GM23338 (cell line): ENCODE measurements around the gene FMN1. TPM values are rescaled to one million over a fixed set of nuclear protein-coding genes. Genes with fewer than 3 reads are reported as not detected.

Source experiments
- ATAC-seq: fragments of 200-7000 bp; cut with Tn5 transposase; 3 replicates; pipeline ENCODE4 v1.9.1; 2020
- DNase-seq: peaks from one replicate; pipeline ENCODE4 v3.0.0-alpha.2; 2015; ENCODE audit warnings: low spot score
- H2AFZ ChIP-seq: fragments of 200-600 bp; sonication (generic); 2 replicates; pipeline ENCODE4 v1.8.0; 2016; ENCODE audit warnings: antibody characterized with exemption, mild to moderate bottlenecking, moderate library complexity
- H3F3A ChIP-seq: fragments of 200-600 bp; sonication (generic); replicated peaks from 2 replicates; pipeline ENCODE4 v1.8.0; 2017; ENCODE audit warnings: antibody characterized with exemption, mixed run types, low read depth
- H3K27ac ChIP-seq: fragments of 200-600 bp; sonication (generic); 2 replicates; pipeline ENCODE4 v1.6.1; 2016; ENCODE audit warnings: low read depth
- H3K27me3 ChIP-seq: fragments of 200-600 bp; sonication (generic); 2 replicates; pipeline ENCODE4 v1.8.0; 2016; ENCODE audit warnings: mild to moderate bottlenecking, mixed run types, moderate library complexity; ENCODE audit not compliant: insufficient read depth
- H3K36me3 ChIP-seq: fragments of 200-600 bp; sonication (generic); 2 replicates; pipeline ENCODE4 v1.8.0; 2016; ENCODE audit warnings: mild to moderate bottlenecking; ENCODE audit not compliant: insufficient read depth
- H3K4me1 ChIP-seq: fragments of 200-600 bp; sonication (generic); 2 replicates; pipeline ENCODE4 v1.8.0; 2016; ENCODE audit warnings: mild to moderate bottlenecking, moderate library complexity; ENCODE audit not compliant: insufficient read depth
- H3K4me2 ChIP-seq: fragments of 200-600 bp; sonication (generic); 2 replicates; pipeline ENCODE4 v1.7.1; 2017; ENCODE audit warnings: mixed run types
- H3K4me3 ChIP-seq: fragments of 200-600 bp; sonication (generic); 2 replicates; pipeline ENCODE4 v1.6.1; 2016; ENCODE audit warnings: mixed run types
- H3K79me2 ChIP-seq: fragments of 200-600 bp; sonication (generic); replicated peaks from 2 replicates; pipeline ENCODE4 v1.8.0; 2017; ENCODE audit warnings: mild to moderate bottlenecking; ENCODE audit not compliant: insufficient read depth
- H3K9me2 ChIP-seq: fragments of 200-600 bp; sonication (generic); 2 replicates; pipeline ENCODE4 v1.8.0; 2017; ENCODE audit not compliant: insufficient read depth
- H4K20me1 ChIP-seq: fragments of 200-600 bp; sonication (generic); replicated peaks from 2 replicates; pipeline ENCODE4 v1.8.0; 2017; ENCODE audit warnings: mild to moderate bottlenecking; ENCODE audit not compliant: insufficient read depth
- H3K27ac Mint-ChIP-seq: 2 replicates; pipeline ENCODE4 v1.8.0; 2020; ENCODE audit warnings: inconsistent platforms, mild to moderate bottlenecking, moderate library complexity, mixed read lengths
- H3K27me3 Mint-ChIP-seq: 3 replicates; pipeline ENCODE4 v1.8.0; 2022; ENCODE audit warnings: low read depth, mild to moderate bottlenecking, moderate library complexity, mixed read lengths, inconsistent platforms; ENCODE audit not compliant: insufficient read depth, poor library complexity
- H3K36me3 Mint-ChIP-seq: 3 replicates; pipeline ENCODE4 v1.8.0; 2021; ENCODE audit warnings: low read depth, mild to moderate bottlenecking, inconsistent platforms, moderate library complexity, mixed read lengths
- H3K4me1 Mint-ChIP-seq: 3 replicates; pipeline ENCODE4 v1.8.0; 2020; ENCODE audit warnings: mild to moderate bottlenecking, inconsistent platforms, mixed read lengths
- H3K4me3 Mint-ChIP-seq: 3 replicates; pipeline ENCODE4 v1.8.0; 2021; ENCODE audit warnings: moderate library complexity, mild to moderate bottlenecking, inconsistent platforms, mixed read lengths
- H3K9me3 Mint-ChIP-seq: 3 replicates; pipeline ENCODE4 v1.8.0; 2020; ENCODE audit warnings: moderate library complexity, mild to moderate bottlenecking, inconsistent platforms, mixed read lengths
- CREB1 ChIP-seq: fragments of 250-450 bp; sonication (Bioruptor Pico); IDR thresholded peaks from 2 replicates; pipeline ENCODE4 v1.5.0; 2020; ENCODE audit warnings: low read depth, mild to moderate bottlenecking, moderate library complexity
- ETS1 ChIP-seq: IDR thresholded peaks from 2 replicates; pipeline ENCODE4 v1.6.1; 2016; ENCODE audit warnings: antibody characterized with exemption
- EZH2 ChIP-seq: fragments of 200-600 bp; sonication (generic); IDR thresholded peaks from one replicate; pipeline ENCODE4 v1.8.0; 2017; ENCODE audit warnings: antibody characterized with exemption, mild to moderate bottlenecking, low read depth; ENCODE audit not compliant: unreplicated experiment
- EZH2phosphoT487 ChIP-seq: fragments of 200-600 bp; sonication (generic); IDR thresholded peaks from one replicate; pipeline ENCODE4 v1.8.1; 2018; ENCODE audit warnings: antibody characterized with exemption; ENCODE audit not compliant: unreplicated experiment
- JUNB ChIP-seq: IDR thresholded peaks from one replicate; pipeline ENCODE4 v1.6.1; 2016; ENCODE audit warnings: antibody characterized with exemption; ENCODE audit not compliant: unreplicated experiment
- NANOG ChIP-seq: IDR thresholded peaks from 2 replicates; pipeline ENCODE4 v1.6.1; 2016; ENCODE audit warnings: antibody characterized with exemption, borderline replicate concordance
- POLR2AphosphoS5 ChIP-seq: IDR thresholded peaks from 2 replicates; pipeline ENCODE4 v1.6.1; 2016; ENCODE audit warnings: antibody characterized with exemption, low read depth
- REST ChIP-seq: IDR thresholded peaks from one replicate; pipeline ENCODE4 v1.6.1; 2018; ENCODE audit warnings: antibody characterized with exemption; ENCODE audit not compliant: unreplicated experiment
- STAT1 ChIP-seq: IDR thresholded peaks from one replicate; pipeline ENCODE4 v1.6.1; 2016; ENCODE audit warnings: antibody characterized with exemption; ENCODE audit not compliant: unreplicated experiment
- ZNF114 ChIP-seq: fragments of 250-450 bp; sonication (Bioruptor Pico); IDR thresholded peaks from 2 replicates; pipeline ENCODE4 v1.5.0; 2020; ENCODE audit warnings: mild to moderate bottlenecking, moderate library complexity
- ZNF331 ChIP-seq: fragments of 250-450 bp; sonication (Bioruptor Pico); IDR thresholded peaks from 2 replicates; pipeline ENCODE4 v1.5.0; 2020; ENCODE audit warnings: low read depth, mild to moderate bottlenecking, moderate library complexity
- polyA plus RNA-seq: library from polyadenylated mRNA; unstranded; fragments of >200 nt; fragmentation: Nextera tagmentation; extraction: Ambion mirVana; gene quantifications from 2 replicates; pipeline ENCODE4 v1.2.1, GENCODE V29; 2016
- total RNA-seq: library from RNA; depleted of rRNA; stranded (reverse); fragments of >200 nt; shearing (Covaris generic); gene quantifications from 2 replicates; pipeline ENCODE4 v1.2.3, GENCODE V29; 2014
- TF ChIP-seq, protein P1 (sequence below), 2 experiments: fragments of 200-600 bp in 1 of 2; sonication (generic) in 1 of 2; conservative IDR thresholded peaks; 2 replicates each; pipeline versions ENCODE4 v1.5.1 to v1.6.1; 2016 to 2017; ENCODE audit warnings: antibody characterized with exemption in 2 of 2, low read depth in 2 of 2, mild to moderate bottlenecking in 2 of 2, moderate library complexity in 1 of 2

Gene FMN1
- total and polyA plus RNA-seq, 2 experiments from 2014 or later, result 1.2 to 1.6 TPM

DNA sequence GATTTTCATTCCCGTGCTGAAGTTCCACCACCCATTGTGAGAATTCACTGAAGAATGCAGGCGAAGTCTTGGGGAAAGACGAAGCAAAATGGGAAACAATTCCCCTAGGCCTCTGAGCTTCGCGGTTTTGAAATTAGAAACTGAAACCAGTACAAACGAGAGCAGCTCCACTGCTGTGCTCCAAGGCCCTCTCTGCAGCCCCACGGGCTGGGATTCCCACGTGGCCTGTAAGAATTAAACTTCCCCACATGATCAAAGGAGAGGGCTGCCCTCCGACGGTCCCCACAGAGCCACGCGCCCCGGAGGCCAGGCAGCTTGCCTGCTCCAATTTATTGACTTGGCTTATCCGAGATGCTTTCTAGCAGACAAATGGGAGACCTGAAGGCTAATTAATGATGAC is 332.8 kb downstream of the FMN1 start:
- Histone ChIP-seq H3F3A (no peaks in the 10 kb centered on the region), H4K20me1 (no peaks in the 10 kb centered on the region), H3K27me3 (no peaks in the 10 kb centered on the region), H3K27ac (no peak overlapping the region), H3K4me2 (peak overlapping the region; percentile 33; the same call in 1 of the 2 replicates), H3K79me2 (no peaks in the 10 kb centered on the region), H2AFZ (peak overlapping the region; percentile 70; the same call in 1 of the 2 replicates), H3K4me1 (no peaks in the 10 kb centered on the region), H3K4me3 (no peak overlapping the region), H3K36me3 (no peaks in the 10 kb centered on the region), H3K9me2 (peaks cover 3% of the 10 kb centered on the region; the same call in 1 of the 2 replicates)
- Mint-ChIP-seq H3K36me3 (no peaks in the 10 kb centered on the region), H3K27ac (0 out of 2 replicates have a peak overlapping the region, but pooled peaks have one; percentile 26), H3K9me3 (no peaks in the 10 kb centered on the region), H3K4me3 (no peak overlapping the region), H3K27me3 (peaks cover 1% of the 10 kb centered on the region), H3K4me1 (peaks cover 15% of the 10 kb centered on the region)
- DNase-seq (peak; percentile 50), ATAC-seq (peak; percentile 88)
- TF ChIP-seq JUNB (no peak), STAT1 (no peak), REST (no peak), EZH2phosphoT487 (no peak), ZNF114 (CRISPR knock-in tag) (no peak), POLR2AphosphoS5 (no peak)
- TF ChIP-seq, protein P1, sequence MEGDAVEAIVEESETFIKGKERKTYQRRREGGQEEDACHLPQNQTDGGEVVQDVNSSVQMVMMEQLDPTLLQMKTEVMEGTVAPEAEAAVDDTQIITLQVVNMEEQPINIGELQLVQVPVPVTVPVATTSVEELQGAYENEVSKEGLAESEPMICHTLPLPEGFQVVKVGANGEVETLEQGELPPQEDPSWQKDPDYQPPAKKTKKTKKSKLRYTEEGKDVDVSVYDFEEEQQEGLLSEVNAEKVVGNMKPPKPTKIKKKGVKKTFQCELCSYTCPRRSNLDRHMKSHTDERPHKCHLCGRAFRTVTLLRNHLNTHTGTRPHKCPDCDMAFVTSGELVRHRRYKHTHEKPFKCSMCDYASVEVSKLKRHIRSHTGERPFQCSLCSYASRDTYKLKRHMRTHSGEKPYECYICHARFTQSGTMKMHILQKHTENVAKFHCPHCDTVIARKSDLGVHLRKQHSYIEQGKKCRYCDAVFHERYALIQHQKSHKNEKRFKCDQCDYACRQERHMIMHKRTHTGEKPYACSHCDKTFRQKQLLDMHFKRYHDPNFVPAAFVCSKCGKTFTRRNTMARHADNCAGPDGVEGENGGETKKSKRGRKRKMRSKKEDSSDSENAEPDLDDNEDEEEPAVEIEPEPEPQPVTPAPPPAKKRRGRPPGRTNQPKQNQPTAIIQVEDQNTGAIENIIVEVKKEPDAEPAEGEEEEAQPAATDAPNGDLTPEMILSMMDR (conservative IDR thresholded peaks at IDR 0.05; ENCODE audit: low read depth in 2 of 2), result peak in 1 of 2 experiments; percentile 18; a peak in 1 of 4 replicates

- Histone ChIP-seq H3K79me2 (no peaks in the 10 kb centered on the region), H3K27me3 (no peaks in the 10 kb centered on the region), H3K36me3 (no peaks in the 10 kb centered on the region), H2AFZ (no peak overlapping the region), H3K4me1 (no peaks in the 10 kb centered on the region), H3K4me3 (no peak overlapping the region), H3K27ac (no peak overlapping the region), H3K4me2 (no peak overlapping the region), H3K9me2 (peaks cover 3% of the 10 kb centered on the region), H3F3A (no peaks in the 10 kb centered on the region), H4K20me1 (no peaks in the 10 kb centered on the region)
- ATAC-seq (no peak; the same call in 1 of the 3 replicates), DNase-seq (no peak)
- H3K4me1 Mint-ChIP-seq, result peaks cover 11% of the 10 kb centered on the region; the same call in 2 of the 3 replicates
- no peaks in the 10 kb centered on the region for H3K9me3 Mint-ChIP-seq
- H3K4me3 Mint-ChIP-seq, result no peak overlapping the region
- H3K36me3 Mint-ChIP-seq, result no peaks in the 10 kb centered on the region
- peaks cover 1% of the 10 kb centered on the region for H3K27me3 Mint-ChIP-seq
- no peak overlapping the region for H3K27ac Mint-ChIP-seq
- no peak for TF ChIP-seq ZNF114 (CRISPR knock-in tag)
- no peak for TF ChIP-seq JUNB
- no peak for TF ChIP-seq NANOG
- no peak for TF ChIP-seq ETS1
- TF ChIP-seq CREB1, result no peak
- TF ChIP-seq POLR2AphosphoS5, result no peak
- no peak for TF ChIP-seq EZH2
- no peak for TF ChIP-seq ZNF331 (CRISPR knock-in tag)
These were observed 333.3 kb downstream of the FMN1 start for GRCh38 chr15:32861174-32861573.
